ENCODE results near the gene RANBP10.
A peak's percentile ranks its signal among the peaks of the same experiment; 100 is the strongest.

RANBP10 gene

GRCh38 chr16:67719048-67719777 is 87.1 kb downstream of the RANBP10 start, which contains the start of gene GFOD2:
Gene GFOD2 (minus strand): TSS chr16:67719316. CDS start chr16:67685715, 33,601 bp downstream.
- no peaks in the 10 kb centered on the region for H3F3A ChIP-seq (ENCODE audit: low read depth)
- H3K4me1 ChIP-seq (ENCODE audit: insufficient read depth, low read length, poor library complexity, severe bottlenecking): peaks cover 36% of the 10 kb centered on the region
- H2AFZ ChIP-seq (ENCODE audit: low read length): peak within 1 kb of the TSS; percentile 83
- peaks cover 47% of the 10 kb centered on the region for H3K79me2 ChIP-seq (ENCODE audit: insufficient read depth, low read length)
- peak within 1 kb of the TSS; percentile 82 for H3K4me2 ChIP-seq (ENCODE audit: low read depth, low read length, poor library complexity, severe bottlenecking)
- peaks cover 17% of the 10 kb centered on the region for H4K20me1 ChIP-seq (ENCODE audit: insufficient read depth, low read length, poor library complexity, severe bottlenecking)
- no peaks in the 10 kb centered on the region for H3K27me3 ChIP-seq (ENCODE audit: insufficient read depth, low read length, poor library complexity, severe bottlenecking)
- H3K36me3 ChIP-seq (ENCODE audit: insufficient read depth, low read length): peaks cover 7% of the 10 kb centered on the region; the same call in 1 of the 2 replicates
- H3K4me3 ChIP-seq (ENCODE audit: low read length, poor library complexity, severe bottlenecking): peak within 1 kb of the TSS; percentile 79
- peak within 1 kb of the TSS; percentile 84 for H3K9ac ChIP-seq (ENCODE audit: low read depth, low read length, poor library complexity, severe bottlenecking)
- H3K9me3 ChIP-seq (ENCODE audit: insufficient read depth, low read depth, low read length): no peaks in the 10 kb centered on the region
- no peaks in the 10 kb centered on the region for H3K9me2 ChIP-seq (replicated peaks; ENCODE audit: low read depth, low read length)
- TF ChIP-seq CTCF (conservative IDR thresholded peaks at IDR 0.05; ENCODE audit: low read length) (no peak), EZH2phosphoT487 (IDR thresholded peaks at IDR 0.05; ENCODE audit: borderline replicate concordance) (no peak)

- H2AFZ ChIP-seq (ENCODE audit: low read length): peak overlapping the region; percentile 79
- H3K36me3 ChIP-seq (ENCODE audit: insufficient read depth, low read length): peaks cover 1% of the 10 kb centered on the region; the same call in 1 of the 2 replicates
- H3K9me2 ChIP-seq (replicated peaks; ENCODE audit: low read depth, low read length): no peaks in the 10 kb centered on the region
- no peak for TF ChIP-seq EZH2phosphoT487 (IDR thresholded peaks at IDR 0.05; ENCODE audit: borderline replicate concordance)
- no peak for TF ChIP-seq CTCF (conservative IDR thresholded peaks at IDR 0.05; ENCODE audit: low read length)
- peak overlapping the region; percentile 84 for H3K9ac ChIP-seq (ENCODE audit: low read depth, low read length, poor library complexity, severe bottlenecking)
- peak overlapping the region; percentile 79 for H3K4me3 ChIP-seq (ENCODE audit: low read length, poor library complexity, severe bottlenecking)
- peaks cover 20% of the 10 kb centered on the region for H4K20me1 ChIP-seq (ENCODE audit: insufficient read depth, low read length, poor library complexity, severe bottlenecking)
- no peaks in the 10 kb centered on the region for H3F3A ChIP-seq (ENCODE audit: low read depth)
- H3K4me1 ChIP-seq (ENCODE audit: insufficient read depth, low read length, poor library complexity, severe bottlenecking): peaks cover 38% of the 10 kb centered on the region
- H3K27me3 ChIP-seq (ENCODE audit: insufficient read depth, low read length, poor library complexity, severe bottlenecking): no peaks in the 10 kb centered on the region
- H3K4me2 ChIP-seq (ENCODE audit: low read depth, low read length, poor library complexity, severe bottlenecking): peak overlapping the region; percentile 80
- peaks cover 52% of the 10 kb centered on the region for H3K79me2 ChIP-seq (ENCODE audit: insufficient read depth, low read length)
- no peaks in the 10 kb centered on the region for H3K9me3 ChIP-seq (ENCODE audit: insufficient read depth, low read depth, low read length)
Observed at GRCh38 chr16:67718668-67719047, 87.7 kb downstream of the RANBP10 start.

GRCh38 chr16:67716097-67716496 is 90.3 kb downstream of the RANBP10 start:
- H3K9ac ChIP-seq (ENCODE audit: low read depth, low read length, poor library complexity, severe bottlenecking): peak overlapping the region; percentile 21
- no peaks in the 10 kb centered on the region for H3K9me3 ChIP-seq (ENCODE audit: insufficient read depth, low read depth, low read length)
- H3K4me1 ChIP-seq (ENCODE audit: insufficient read depth, low read length, poor library complexity, severe bottlenecking): peaks cover 38% of the 10 kb centered on the region
- no peaks in the 10 kb centered on the region for H3K9me2 ChIP-seq (replicated peaks; ENCODE audit: low read depth, low read length)
- peaks cover 20% of the 10 kb centered on the region for H4K20me1 ChIP-seq (ENCODE audit: insufficient read depth, low read length, poor library complexity, severe bottlenecking)
- TF ChIP-seq EZH2phosphoT487 (IDR thresholded peaks at IDR 0.05; ENCODE audit: borderline replicate concordance): no peak
- no peak for TF ChIP-seq CTCF (conservative IDR thresholded peaks at IDR 0.05; ENCODE audit: low read length)
- H3K4me2 ChIP-seq (ENCODE audit: low read depth, low read length, poor library complexity, severe bottlenecking): peak overlapping the region; percentile 80
- H3K4me3 ChIP-seq (ENCODE audit: low read length, poor library complexity, severe bottlenecking): peak overlapping the region; percentile 5
- H3K27me3 ChIP-seq (ENCODE audit: insufficient read depth, low read length, poor library complexity, severe bottlenecking): no peaks in the 10 kb centered on the region
- H2AFZ ChIP-seq (ENCODE audit: low read length): no peak overlapping the region
- peaks cover 67% of the 10 kb centered on the region for H3K79me2 ChIP-seq (ENCODE audit: insufficient read depth, low read length)
- H3K36me3 ChIP-seq (ENCODE audit: insufficient read depth, low read length): no peaks in the 10 kb centered on the region
- no peaks in the 10 kb centered on the region for H3F3A ChIP-seq (ENCODE audit: low read depth)

Measured in Loucy (cell line).